ENCODE measurements around the gene OXNAD1. TPM values are rescaled to one million over a fixed set of nuclear protein-coding genes. Genes with fewer than 3 reads are reported as not detected.
"Not testable (repeated sequence)": the region's sequence is repeated elsewhere in the genome, so short reads cannot be mapped to it uniquely, and the experiment has no call there.

Gene OXNAD1
- total RNA-seq, 1 donor from 2014 or later = 14.6 TPM

DNA sequence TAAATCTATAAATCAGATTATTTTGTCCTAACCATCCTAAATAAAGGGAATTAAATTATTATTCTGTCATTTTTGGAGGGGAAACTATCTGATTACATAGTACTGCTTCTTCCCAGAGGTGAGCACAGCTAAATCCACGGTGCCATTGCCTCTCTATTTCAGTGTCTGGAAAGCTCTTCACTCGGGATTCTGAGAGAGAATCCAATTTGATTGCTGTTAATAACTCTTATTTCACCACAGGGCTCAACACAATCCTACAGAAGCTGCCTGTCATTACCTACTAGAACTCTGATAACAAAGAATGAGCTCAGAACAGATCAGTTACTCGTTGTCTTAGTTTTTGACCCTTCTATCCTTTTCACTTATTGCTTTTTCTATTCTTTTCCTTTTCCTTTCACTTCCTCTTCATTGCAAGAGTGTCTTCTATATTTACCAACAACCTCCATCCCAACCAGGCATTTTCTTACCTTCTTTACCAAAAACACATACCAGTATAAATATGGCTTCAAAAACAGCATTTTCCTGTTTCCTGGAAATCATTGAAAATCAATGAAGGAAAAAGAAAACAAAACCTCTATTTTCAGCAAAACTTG is 30.4 kb downstream of the OXNAD1 start:
- ATAC-seq (ENCODE audit: poor library complexity) (peak; percentile 62), DNase-seq (no peak)
- intact Hi-C loops (cut with DNase I) = loop anchor here (10.0 kb wide), 1 partner anchor 219 kb away; the partner anchor contains the start of gene RFTN1

DNA sequence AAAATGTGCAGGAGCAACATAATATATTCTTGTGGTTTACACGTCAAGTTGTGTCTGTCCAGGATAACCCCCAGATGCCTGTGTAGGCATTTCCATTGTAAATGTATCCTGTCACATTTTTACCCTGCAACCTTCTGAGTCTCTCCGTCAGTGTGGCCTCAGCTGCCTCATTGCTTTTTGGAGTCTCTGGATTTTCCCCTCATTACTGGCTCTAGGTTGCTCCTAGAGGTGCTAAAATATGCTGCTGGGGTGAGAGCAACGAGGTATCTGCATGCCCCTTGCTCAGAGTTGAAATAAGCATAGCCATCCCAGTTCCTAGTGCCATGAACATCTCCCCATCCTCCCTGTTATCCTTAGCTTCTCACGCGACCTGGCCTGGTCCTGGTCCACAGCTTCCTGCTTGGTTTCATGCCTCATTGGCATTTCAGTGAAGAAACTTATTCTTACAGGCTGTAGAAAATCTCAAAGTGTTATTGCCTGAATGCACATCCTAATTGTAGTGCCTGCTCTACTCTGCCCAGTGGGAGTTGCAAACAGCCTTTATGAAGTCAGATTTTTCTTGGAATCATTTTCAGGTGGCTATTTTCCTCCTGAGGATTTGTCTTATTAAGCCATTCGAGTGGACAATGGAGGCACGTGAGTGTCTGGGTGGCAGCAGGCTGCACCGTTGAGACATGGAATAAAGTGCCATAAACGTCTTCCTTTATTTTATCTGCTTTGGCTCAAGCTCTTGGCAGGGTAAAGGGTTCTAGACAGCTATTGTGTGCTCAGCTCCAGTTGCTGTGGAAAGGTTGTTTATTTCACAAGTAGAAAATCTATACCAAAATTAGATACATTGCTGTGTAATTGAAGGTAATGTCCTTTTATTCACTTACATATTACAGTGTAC is 33.2 kb downstream of the OXNAD1 start:
- DNase-seq (no peak), ATAC-seq (ENCODE audit: poor library complexity) (peak; percentile 61)
- intact Hi-C loops (cut with DNase I) = loop anchor here (10.0 kb wide), 1 partner anchor 217 kb away; the partner anchor contains the start of gene RFTN1

DNA sequence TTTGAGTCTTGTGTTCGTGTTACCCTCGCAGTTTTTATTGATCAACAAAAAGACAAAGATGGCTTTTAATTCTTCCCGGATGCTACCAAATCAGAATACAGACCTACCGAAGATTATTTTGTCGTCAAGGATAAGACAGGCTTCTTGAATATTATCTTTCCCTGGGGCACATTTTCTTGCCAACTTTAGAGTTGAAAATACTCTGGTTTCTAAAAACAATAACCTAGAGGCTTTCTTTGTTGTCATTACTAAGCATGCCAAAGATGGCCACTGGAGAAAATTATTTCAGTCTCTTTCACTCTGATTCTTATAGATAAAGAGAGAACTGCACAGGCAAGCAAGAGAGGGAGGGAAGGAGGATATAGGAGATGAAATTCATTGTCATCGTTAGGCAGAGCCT is 33.9 kb downstream of the OXNAD1 start:
- ATAC-seq (ENCODE audit: poor library complexity) (no peak), DNase-seq (no peak)
- intact Hi-C loops (cut with DNase I) = loop anchor here (10.0 kb wide), 1 partner anchor 216 kb away; the partner anchor contains the start of gene RFTN1

DNA sequence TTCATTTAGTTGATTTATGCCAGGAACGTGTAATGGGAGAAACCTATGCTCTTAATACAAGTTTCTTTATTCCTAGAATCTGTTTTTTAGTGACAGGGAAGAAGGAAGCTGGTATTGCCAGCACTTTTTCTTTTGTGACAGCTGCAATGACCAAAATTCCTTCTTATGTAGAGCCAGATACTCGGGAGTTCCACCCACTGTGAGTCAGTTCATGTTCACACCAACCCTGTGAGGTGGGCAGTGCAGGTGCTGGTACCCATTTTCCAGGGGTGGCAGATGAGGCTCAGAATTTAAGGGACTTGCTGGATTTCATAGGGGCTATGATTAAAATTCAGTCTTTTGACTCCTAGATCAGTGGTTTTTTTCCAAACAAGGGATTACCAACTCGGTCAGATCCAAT is 34.7 kb downstream of the OXNAD1 start:
- DNase-seq = no peak
- no peak for ATAC-seq (ENCODE audit: poor library complexity)
- intact Hi-C loops (cut with DNase I) = loop anchor here (10.0 kb wide), 1 partner anchor 215 kb away; the partner anchor contains the start of gene RFTN1

DNA sequence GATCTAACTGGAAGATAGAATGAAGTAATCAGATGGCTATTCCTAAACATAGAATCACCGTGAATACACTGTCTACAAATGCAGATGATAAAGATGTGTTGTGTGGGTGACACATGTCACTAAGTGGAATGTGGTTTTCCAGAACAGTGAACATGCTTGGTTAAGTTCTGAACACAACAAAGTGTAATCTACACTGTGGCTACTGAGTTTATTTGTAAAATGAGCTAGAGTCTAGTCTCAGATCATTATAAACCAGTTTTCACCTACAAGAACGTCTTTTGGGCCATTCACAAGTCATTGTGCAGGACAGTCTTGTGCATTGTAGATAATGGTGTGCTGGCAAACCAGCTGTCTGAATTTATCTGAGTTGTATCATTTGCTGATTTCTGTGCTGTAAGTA is 35.3 kb downstream of the OXNAD1 start:
- ATAC-seq (ENCODE audit: poor library complexity) (no peak), DNase-seq (no peak)

DNA sequence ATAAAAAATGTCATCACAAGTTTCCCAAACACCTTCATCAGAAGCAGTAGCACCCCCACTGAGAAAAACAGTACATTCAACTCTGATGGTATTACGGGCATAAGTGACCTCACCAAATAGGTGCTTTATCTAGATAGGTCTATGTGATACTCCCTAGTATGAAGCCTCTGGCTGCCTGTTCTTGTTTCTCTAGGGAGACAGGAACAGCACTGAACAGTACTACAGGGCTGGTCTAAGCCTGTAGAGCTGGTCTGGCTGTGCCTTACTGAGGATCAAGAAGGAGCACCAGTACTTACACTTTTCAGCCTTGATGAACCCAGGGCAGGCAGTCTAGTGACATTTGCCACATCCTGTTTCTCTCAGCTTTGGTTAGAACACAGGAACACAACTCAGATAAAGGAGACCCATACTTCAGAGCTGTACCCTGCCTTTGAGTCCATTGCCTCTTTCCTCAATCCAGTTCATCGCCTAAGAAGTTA is 35.9 kb downstream of the OXNAD1 start:
- DNase-seq (no peak), ATAC-seq (ENCODE audit: poor library complexity) (no peak)
- intact Hi-C loops (cut with DNase I) = no loop called here

More for the DNA sequence above, 35.3 kb downstream of the OXNAD1 start:
- intact Hi-C loops (cut with DNase I) = no loop called here

DNA sequence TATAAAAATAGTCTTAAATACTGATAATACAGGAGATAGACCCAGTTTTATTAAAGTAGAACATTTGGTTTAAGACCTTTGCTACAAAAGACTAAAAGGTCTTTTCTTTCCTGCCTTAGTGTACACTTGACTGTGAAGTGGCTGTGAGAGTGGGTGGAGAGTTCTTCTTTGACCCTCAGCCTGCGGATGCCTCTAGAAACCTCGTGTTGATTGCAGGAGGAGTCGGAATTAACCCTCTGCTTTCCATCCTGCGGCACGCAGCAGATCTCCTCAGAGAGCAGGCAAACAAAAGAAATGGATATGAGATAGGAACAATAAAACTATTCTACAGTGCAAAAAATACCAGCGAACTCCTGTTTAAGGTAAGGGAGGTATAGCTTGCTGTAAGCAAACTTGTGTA is 36.5 kb downstream of the OXNAD1 start:
- DNase-seq (no peak), ATAC-seq (ENCODE audit: poor library complexity) (no peak)
- intact Hi-C loops (cut with DNase I) = no loop called here

DNA sequence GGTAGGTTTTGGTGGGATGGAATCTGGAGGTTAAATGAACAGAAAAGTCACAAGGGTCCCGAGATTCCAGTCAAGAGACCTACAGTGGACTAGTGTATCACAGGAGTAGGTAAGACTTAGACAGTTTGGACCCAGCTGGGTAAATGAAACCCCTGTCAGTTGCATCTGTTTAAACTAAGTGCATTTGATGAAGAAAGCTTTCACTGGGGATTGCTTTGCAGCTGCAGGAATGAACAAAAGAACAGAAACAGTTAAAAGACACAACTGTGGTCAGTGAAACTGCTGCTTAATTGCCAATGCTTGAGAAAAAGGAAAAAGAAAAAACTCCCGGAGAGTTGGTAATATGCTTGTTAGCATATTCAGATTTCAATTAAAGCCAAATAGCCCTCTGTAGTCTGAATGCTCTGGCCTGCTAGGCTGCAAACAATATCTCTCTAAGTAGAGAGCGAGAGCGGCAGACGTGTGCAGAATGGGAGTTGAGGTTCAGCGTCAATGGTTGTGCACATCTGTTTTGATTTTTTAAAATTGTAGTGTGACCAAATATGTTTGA is 37.1 kb downstream of the OXNAD1 start:
- no peak for ATAC-seq (ENCODE audit: poor library complexity)
- intact Hi-C loops (cut with DNase I) = no loop called here
- no peak for DNase-seq

DNA sequence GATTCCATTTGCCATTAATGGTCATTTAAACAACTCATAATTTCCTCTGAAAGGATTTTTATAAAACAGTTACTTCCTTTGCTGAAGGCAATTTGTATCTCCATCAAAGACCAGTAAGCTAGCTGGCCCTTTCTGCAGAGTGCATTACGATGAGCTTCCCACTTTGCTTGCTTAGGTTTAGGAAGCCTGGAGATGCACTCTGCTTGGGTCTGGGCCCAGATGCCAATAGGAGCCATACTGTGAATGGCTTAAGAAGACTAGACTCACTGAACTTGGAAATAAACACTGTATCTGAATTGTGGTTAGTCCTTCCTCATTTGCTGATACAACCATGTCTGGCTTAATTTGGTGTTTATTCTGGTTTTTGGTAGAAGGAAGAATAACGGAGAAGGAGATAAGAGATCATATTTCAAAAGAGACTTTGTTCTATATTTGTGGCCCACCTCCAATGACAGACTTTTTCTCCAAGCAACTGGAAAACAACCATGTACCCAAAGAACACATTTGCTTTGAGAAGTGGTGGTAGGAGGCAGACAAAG is 38.1 kb downstream of the OXNAD1 start:
- ATAC-seq (ENCODE audit: poor library complexity) (no peak), DNase-seq (no peak)
- intact Hi-C loops (cut with DNase I) = no loop called here

DNA sequence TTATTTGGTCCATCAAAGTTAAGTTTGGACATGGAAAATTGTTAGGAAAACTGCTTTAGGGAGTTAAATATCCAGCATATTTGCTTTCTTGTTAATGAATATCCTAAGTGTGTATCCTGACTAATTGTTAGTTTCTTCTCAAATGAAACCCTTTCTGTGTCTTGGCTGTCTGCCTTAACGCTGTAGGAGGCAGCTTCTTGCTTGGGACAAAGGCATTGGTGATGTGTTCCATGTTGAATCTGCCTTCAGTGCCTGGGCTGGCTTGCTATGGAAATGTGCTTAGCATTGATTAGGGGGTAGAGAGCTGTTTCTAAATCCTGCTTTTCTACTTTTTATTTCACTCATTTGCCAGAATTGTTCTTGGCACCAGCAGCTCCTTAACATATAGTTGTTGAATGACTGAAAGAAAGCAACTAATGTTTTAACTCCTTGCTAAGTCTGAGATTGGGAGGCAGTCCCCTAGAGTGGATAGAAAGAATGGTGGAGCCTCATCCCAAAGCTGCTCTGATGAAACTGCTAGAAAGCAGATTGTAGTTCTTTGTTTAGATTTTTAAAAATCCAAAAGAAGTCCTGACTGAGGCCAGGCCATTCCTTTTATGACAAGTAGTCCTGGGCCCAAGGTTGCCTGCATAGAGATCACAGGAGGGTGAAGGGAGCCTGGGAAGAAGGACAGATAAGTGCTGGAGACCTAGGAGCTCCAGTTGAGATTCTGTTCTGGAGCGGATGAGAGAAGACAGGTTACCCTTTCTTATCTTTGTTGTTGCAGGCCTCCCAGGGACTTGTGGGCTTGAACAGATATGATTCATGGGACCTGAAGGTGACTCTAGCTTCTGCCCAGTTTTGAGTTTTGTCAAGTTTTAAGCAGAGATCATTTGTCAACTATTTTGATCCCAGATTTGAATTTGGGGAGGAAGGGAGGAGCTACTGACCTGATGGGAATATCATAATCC is 39.3 kb downstream of the OXNAD1 start:
- DNase-seq = no peak
- intact Hi-C loops (cut with DNase I) = no loop called here
- ATAC-seq (ENCODE audit: poor library complexity) = no peak

DNA sequence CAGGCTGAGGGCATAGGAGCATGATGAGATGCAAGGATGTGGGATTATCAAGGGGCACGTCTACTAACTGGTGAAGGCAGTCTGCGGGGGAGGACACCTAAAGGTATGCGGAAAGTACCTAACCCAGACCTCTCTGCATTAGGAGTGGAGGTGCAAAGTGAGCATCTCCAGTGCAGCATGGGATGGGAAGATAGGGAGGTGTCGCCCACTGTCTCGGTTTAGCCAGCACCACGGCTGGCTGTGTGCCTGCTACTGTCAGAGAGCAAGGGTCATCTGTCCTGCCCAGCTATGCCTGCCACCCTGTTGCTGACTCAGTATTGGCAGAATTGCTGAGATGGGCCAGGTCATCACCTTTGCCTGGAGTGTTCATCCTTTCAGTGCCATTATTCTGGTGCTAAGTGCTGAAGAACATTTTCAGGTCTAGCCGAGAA is 40.1 kb downstream of the OXNAD1 start:
- ATAC-seq (ENCODE audit: poor library complexity) = no peak
- DNase-seq = no peak
- intact Hi-C loops (cut with DNase I) = no loop called here

DNA sequence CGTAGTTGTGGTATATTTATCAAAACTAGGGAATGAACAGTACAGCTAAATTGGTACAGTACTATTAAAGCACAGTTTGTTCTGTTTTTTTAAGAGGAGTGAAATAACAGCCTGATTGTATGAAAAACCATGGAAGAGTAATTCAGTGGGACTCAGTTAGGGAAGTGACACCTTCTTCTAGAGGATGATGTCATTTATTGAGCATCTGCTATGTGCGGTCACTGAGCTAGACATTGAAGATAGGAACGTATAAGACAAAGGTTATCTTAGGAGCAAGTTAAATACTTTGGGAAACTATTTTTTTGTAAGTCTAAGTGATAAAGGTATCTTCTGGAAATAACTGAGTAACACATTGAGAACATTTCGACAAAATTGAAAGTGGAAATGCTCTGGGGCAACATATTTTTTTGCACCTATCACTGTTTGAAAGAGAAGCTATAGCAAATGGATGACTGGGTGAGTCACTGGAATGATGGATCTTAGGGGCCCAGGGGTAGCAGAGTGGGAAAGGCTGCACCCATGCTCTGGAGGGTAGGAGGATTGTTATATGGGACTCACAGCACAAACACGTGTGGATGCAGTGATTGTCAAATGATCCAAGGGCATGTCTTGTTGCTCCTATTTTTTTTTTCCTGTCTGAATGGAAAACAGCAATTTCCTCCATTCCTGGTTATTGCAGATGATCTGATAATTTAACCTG is 43.0 kb downstream of the OXNAD1 start:
- DNase-seq (no peak), ATAC-seq (ENCODE audit: poor library complexity) (no peak)
- intact Hi-C loops (cut with DNase I) = no loop called here

DNA sequence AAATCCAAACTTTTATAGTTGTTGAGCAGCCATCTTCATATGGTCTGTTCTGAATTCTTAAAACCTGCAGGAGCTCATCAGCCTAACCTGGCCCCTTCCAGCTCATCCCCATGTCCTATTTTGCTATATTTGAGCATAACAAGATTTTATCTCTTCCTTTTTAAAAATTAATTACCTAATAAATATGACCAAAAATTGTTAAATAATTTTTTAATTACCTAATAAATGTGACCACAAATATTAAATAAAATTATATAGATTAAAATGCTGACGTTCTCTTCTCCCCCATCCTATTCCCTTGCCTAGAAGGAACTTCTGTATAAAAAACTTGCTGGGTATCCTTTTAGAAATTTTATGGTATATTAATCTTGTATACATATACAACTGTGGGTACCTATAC is 43.7 kb downstream of the OXNAD1 start:
- intact Hi-C loops (cut with DNase I) = no loop called here
- no peak for DNase-seq
- no peak for ATAC-seq (ENCODE audit: poor library complexity)

DNA sequence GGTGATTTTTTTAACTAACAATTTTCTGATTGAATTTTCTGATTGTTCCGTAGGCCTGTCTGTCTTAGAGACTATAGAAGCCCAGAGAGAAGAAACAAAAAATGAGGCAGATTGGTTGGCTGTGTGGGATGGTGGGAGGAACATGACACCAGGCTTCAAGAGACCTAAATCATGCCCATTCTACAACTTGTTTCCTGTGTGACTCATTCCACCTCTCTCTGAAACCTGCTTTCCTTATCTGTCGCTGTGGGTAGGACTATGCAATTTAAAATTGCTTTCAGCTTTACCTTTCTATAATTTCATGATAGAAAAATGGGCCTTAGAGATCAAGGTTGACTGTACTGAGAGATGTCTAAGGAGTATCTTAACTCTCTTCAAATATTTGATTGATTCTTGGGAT is 44.5 kb downstream of the OXNAD1 start:
- ATAC-seq (ENCODE audit: poor library complexity) (no peak), DNase-seq (no peak)
- intact Hi-C loops (cut with DNase I) = no loop called here

DNA sequence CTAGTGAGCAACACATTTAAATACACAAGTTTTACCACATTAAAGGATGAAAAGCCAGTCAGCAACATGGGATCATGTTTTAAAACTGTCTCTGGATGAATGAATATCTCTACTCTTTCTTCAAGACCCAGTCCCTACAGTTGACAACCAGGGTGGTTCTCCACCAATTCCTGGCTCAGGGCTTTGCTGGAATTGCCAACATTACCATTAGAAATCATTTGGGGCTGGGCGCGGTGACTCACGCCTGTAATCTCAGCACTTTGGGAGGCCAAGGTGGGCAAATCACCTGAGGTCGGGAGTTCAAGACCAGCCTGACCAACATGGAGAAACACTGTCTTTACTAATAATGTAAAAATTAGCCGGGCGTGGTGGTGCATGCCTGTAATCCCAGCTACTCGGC is 45.5 kb downstream of the OXNAD1 start:
- intact Hi-C loops (cut with DNase I); DNase-seq; ATAC-seq (ENCODE audit: poor library complexity): not testable (repeated sequence)

DNA sequence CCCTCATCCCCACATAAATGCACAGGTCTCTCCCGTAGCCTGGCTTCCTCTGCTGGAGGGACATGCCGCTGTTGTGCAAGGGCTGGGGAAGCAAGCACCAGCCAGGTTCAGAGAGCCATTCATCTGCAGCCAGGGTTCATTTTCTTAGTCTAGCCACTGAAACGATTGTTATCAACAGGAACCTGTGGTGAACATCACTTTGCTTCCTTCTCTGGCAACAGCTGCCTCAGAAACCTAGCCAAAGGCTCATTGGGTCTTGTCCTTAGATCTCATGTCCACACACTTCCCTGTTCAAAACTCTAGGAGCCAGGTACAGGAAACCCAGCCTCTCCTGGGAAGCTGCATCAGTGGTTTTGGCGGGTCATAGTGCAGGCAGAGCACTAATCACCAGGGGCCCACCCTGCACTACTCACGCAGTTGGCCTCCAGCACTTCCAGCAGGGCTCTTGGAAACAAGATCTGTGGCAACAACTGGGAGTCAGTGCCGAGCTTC is 47.0 kb downstream of the OXNAD1 start:
- ATAC-seq (ENCODE audit: poor library complexity) (peak; percentile 54), DNase-seq (peak; percentile 50)
- intact Hi-C loops (cut with DNase I) = no loop called here

DNA sequence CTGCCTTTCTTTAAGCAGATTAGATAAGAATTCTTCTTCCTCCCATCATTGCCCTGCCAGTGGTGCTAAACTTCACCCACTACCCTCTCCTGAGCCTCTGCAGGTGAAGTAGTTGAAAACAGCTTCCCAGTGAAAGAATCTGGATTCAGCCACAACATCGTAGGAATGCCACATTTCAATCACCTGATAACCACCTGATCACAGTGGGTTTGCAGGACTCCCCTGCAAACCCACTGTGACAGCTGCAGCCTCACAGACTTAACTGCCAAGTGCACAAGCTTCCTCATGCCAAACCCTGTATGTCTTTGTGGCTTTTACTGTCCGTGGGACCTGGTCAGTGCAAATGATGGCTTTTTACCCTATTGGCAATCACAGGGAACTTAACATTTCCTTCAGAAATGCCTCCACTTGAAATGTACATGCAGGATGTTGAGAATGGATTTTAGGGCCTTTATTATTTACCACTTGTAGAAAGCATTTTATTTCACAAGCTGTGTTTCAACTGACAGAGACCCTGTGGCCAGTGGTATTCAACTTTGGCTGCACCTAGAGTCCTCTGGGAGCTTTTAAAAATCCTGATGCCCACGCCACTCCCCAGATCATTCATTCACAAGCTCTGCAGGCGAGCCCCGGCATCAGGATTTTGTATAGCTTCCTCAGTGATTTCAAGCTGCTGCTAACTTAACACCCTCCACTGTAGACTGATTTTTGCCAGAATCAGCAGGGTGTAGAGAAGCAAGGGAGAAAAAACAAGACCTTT is 49.1 kb downstream of the OXNAD1 start:
- no peak for DNase-seq

More for the DNA sequence above, 49.1 kb downstream of the OXNAD1 start:
- no peak for ATAC-seq (ENCODE audit: poor library complexity)
- intact Hi-C loops (cut with DNase I) = no loop called here

Measured in Right ventricle myocardium superior (tissue), 1 donor.